ENCODE measurements around the gene PSMB9.

DNA sequence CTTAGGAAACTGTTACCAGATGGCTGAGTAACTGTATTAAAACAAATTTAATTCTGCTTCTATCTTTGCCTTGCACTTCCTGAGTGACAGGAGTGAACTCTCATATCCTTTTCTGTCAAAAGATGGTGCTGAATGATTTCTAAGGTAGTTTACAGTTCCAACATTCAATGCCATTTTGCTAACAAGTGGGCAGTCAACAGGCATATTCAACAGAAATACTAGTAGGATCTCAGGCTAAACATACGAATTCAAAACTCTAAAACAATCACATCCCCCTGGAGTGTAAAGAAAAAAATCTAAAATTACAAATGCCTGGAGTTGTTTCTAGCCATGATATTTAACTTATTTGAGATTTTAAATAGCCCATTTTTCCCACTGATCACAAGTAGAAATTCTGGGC is 6.7 kb downstream of the PSMB9 start:
- no peak for TF ChIP-seq EZH2phosphoT487 (IDR thresholded peaks at IDR 0.05; ENCODE audit: insufficient read depth, low read depth)
- no peak for TF ChIP-seq EZH2 (IDR thresholded peaks at IDR 0.05; ENCODE audit: insufficient read depth, poor library complexity, severe bottlenecking)

Measured in GM23248 (cell line).